Measurements from ENCODE around the gene MRPL23. TPM values are rescaled to one million over a fixed set of nuclear protein-coding genes. Genes with fewer than 3 reads are reported as not detected.
A peak's percentile ranks its signal among the peaks of the same experiment; 100 is the strongest.

Gene MRPL23
- total and polyA plus RNA-seq, 2 of the 13 experiments (the other 11 are each of a cell fraction or from before 2014, with no cell fraction given), result 67.8 to 123 TPM

DNA sequence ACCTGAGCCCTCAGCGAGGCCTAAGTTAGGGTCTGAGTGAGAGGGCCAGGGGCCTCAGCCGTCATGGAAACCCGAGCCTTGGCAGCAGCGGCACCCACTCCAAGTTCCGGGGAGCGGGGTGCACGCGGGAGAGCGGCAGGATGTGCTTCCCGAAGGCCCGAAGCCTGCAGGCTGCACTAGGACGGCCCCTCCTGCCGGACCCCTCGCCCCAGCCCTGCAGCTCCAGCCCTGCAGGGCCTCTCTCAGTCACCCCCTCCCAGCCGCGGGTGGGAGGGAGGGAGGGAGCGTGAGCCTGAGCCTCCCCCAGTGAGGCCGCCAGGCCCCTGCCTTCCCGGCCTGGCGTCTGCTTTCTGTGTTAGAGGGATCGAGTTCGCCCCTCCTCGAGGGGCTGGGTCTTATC, 22.6 kb downstream of the MRPL23 start (continued):
- TF ChIP-seq, protein P1, sequence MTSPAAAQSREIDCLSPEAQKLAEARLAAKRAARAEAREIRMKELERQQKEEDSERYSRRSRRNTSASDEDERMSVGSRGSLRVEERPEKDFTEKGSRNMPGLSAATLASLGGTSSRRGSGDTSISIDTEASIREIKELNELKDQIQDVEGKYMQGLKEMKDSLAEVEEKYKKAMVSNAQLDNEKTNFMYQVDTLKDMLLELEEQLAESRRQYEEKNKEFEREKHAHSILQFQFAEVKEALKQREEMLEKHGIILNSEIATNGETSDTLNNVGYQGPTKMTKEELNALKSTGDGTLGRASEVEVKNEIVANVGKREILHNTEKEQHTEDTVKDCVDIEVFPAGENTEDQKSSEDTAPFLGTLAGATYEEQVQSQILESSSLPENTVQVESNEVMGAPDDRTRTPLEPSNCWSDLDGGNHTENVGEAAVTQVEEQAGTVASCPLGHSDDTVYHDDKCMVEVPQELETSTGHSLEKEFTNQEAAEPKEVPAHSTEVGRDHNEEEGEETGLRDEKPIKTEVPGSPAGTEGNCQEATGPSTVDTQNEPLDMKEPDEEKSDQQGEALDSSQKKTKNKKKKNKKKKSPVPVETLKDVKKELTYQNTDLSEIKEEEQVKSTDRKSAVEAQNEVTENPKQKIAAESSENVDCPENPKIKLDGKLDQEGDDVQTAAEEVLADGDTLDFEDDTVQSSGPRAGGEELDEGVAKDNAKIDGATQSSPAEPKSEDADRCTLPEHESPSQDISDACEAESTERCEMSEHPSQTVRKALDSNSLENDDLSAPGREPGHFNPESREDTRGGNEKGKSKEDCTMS (CRISPR knock-in tag; conservative IDR thresholded peaks at IDR 0.05), result no peak

DNA sequence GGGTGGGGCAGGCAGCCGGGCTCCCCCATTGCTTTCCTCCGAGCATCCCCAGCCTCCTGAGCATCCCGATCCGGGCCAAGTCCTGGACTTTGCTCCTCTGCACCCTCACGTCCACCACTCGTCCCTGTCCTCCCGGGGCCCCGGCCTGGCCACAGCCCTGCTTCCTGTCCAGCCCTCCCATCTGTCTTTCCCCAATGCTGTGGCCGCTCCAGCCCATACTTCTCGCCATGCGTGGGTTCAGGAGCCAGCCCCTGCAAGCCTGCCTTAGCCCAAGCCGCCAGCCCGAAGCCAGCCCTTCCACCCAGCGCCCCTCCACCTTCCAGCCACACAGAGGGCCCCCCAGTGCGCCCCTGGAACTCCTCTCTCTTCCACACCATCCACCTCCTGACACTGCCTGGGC, 23.8 kb downstream of the MRPL23 start:
- Histone ChIP-seq H3K27me3 (ENCODE audit: control insufficient read depth in 1 of 2, insufficient read depth in 2 of 2, low read length in 2 of 2) (no peaks in the 10 kb centered on the region), H3K79me2 (ENCODE audit: insufficient read depth, low read length) (no peaks in the 10 kb centered on the region), H2AFZ (ENCODE audit: low read length) (no peak overlapping the region), H3K9ac (ENCODE audit: insufficient read depth, low read depth, low read length) (no peak overlapping the region), H3K4me2 (ENCODE audit: low read depth, low read length) (no peak overlapping the region), H3K9me3 (ENCODE audit: low read length) (no peaks in the 10 kb centered on the region), H3K36me3 (replicated peaks in 1 of 2; ENCODE audit: control insufficient read depth in 1 of 2, insufficient read depth in 2 of 2, low read length in 2 of 2) (no peaks in the 10 kb centered on the region), H4K20me1 (ENCODE audit: insufficient read depth, low read length) (no peaks in the 10 kb centered on the region), H3K4me3 (replicated peaks in 1 of 3; ENCODE audit: insufficient read depth in 1 of 3, low read depth in 2 of 3, low read length in 3 of 3) (no peak overlapping the region), H3K27ac (ENCODE audit: extremely low read length, insufficient read depth, low read length) (no peak overlapping the region), H3K4me1 (ENCODE audit: insufficient read depth, low read length) (no peaks in the 10 kb centered on the region)
- DNase-seq (ENCODE audit: low spot score) (no peak), FAIRE-seq (no peak), ATAC-seq (peak; percentile 14)
- 54% methylated on average over 10 of the region's 15 CpGs for WGBS (ENCODE audit: low lambda C conversion rate)
- ChIA-PET POLR2A (interaction anchor here (1.8 to 26.2 kb wide), 3 partner anchors 8 to 279 kb away, joined by 6 to 720 read pairs (median 11); no protein-coding TSS in a partner anchor), CTCF (ENCODE audit: low intra/inter-chr PET ratio, low total read pairs) (no interaction called here)
- in situ Hi-C loops (cut with HindIII; ENCODE audit: extremely low pct_ligation_motif_present, low pct_unique_long_range_greater_than_20kb) (no loop called here), intact Hi-C loops (cut with micrococcal nuclease; ENCODE audit: unreplicated experiment) (no loop called here)
- no TSS peak for BruUV-seq (replicated peaks)
- TF ChIP-seq ETV5 (CRISPR knock-in tag; IDR thresholded peaks at IDR 0.05; ENCODE audit: borderline replicate concordance) (peak; percentile 63; the same call in 1 of the 2 replicates), GABPA (IDR thresholded peaks at IDR 0.05; ENCODE audit: low read depth, low read length) (no peak), GABPA (CRISPR knock-in tag; IDR thresholded peaks at IDR 0.05; ENCODE audit: low read depth) (0 out of 2 replicates have a peak, but pooled peaks have one; percentile 33), ZNF225 (CRISPR knock-in tag; IDR thresholded peaks at IDR 0.05) (no peak), GABPB1 (CRISPR knock-in tag; IDR thresholded peaks at IDR 0.05) (peak; percentile 45), MED1 (CRISPR knock-in tag; IDR thresholded peaks at IDR 0.05) (peak; percentile 71), HNF4A (CRISPR knock-in tag; IDR thresholded peaks at IDR 0.05) (peak; percentile 58), ZBTB38 (CRISPR knock-in tag; IDR thresholded peaks at IDR 0.05) (peak; percentile 83), RARA (CRISPR knock-in tag; IDR thresholded peaks at IDR 0.05) (0 out of 2 replicates have a peak, but pooled peaks have one; percentile 27), USF2 (IDR thresholded peaks at IDR 0.05; ENCODE audit: low read depth, low read length) (no peak), USF2 (CRISPR knock-in tag; IDR thresholded peaks at IDR 0.05; ENCODE audit: borderline replicate concordance) (no peak)
- TF ChIP-seq, protein P2, sequence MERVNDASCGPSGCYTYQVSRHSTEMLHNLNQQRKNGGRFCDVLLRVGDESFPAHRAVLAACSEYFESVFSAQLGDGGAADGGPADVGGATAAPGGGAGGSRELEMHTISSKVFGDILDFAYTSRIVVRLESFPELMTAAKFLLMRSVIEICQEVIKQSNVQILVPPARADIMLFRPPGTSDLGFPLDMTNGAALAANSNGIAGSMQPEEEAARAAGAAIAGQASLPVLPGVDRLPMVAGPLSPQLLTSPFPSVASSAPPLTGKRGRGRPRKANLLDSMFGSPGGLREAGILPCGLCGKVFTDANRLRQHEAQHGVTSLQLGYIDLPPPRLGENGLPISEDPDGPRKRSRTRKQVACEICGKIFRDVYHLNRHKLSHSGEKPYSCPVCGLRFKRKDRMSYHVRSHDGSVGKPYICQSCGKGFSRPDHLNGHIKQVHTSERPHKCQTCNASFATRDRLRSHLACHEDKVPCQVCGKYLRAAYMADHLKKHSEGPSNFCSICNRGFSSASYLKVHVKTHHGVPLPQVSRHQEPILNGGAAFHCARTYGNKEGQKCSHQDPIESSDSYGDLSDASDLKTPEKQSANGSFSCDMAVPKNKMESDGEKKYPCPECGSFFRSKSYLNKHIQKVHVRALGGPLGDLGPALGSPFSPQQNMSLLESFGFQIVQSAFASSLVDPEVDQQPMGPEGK (CRISPR knock-in tag; IDR thresholded peaks at IDR 0.05), result 0 out of 2 replicates have a peak, but pooled peaks have one; percentile 19

Data from HepG2 (cell line).